HCT116 (cell line): Measurements from ENCODE around the gene HOXC12. TPM values are rescaled to one million over a fixed set of nuclear protein-coding genes. Genes with fewer than 3 reads are reported as not detected.

Experiments used
- ATAC-seq: fragments of 200-7000 bp; cut with Tn5 transposase; 2 replicates; pipeline ENCODE4 v1.9.1; 2020; ENCODE audit warnings: mild to moderate bottlenecking, moderate library complexity
- BruUV-seq: library from RNA; stranded (reverse); fragments of 400-500 nt; replicated peaks from 2 replicates; lab custom pipeline; 2021; lab: Mats Ljungman, UMichigan
- CTCF ChIA-PET: fragments of 300-600 bp; sonication (Branson Sonifier 250); formaldehyde crosslinking; loops from one replicate; lab custom pipeline; 2021; ENCODE audit warnings: antibody characterized with exemption; lab: Charles Lee
- POLR2A ChIA-PET: fragments of 300-600, 350-600 bp; sonication (Branson Sonifier 250); formaldehyde crosslinking; loops from one replicate; lab custom pipeline; 2021; ENCODE audit warnings: antibody characterized with exemption; lab: Charles Lee
- RAD21 ChIA-PET, 2 experiments: fragments of 300-600 bp; sonication (Branson Sonifier 250); formaldehyde crosslinking; loops; one replicate each; lab custom pipeline; 2023; ENCODE audit warnings: low total read pairs in 2 of 2; ENCODE audit not compliant: uncharacterized antibody in 2 of 2, unreplicated experiment in 2 of 2, low non-redundant PET in 1 of 2; lab: Charles Lee
- DNase-seq: peaks from one replicate; pipeline ENCODE4 v3.0.0-alpha.2; 2010; ENCODE audit warnings: low read depth, low spot score
- H2AFZ ChIP-seq: fragments of 200-600 bp; shearing (Covaris generic), sonication (generic); 2 replicates; pipeline ENCODE4 v1.6.1; 2017; ENCODE audit warnings: low read depth, mixed run types, mixed read lengths, antibody characterized with exemption, low read length; ENCODE audit not compliant: poor library complexity, severe bottlenecking
- H3K27ac ChIP-seq: 2 replicates; pipeline ENCODE4 v1.5.1; 2012; ENCODE audit warnings: low read depth, low read length
- H3K27me3 ChIP-seq: fragments of 200-600 bp; sonication (generic); 2 replicates; pipeline ENCODE4 v1.6.1; 2016; ENCODE audit warnings: mixed run types, low read length, mixed read lengths; ENCODE audit not compliant: insufficient read depth
- H3K36me3 ChIP-seq, 2 experiments: fragments of 200-500 bp in 1 of 2; fragments of 200-600 bp in 1 of 2; sonication (Bioruptor generic) in 1 of 2; sonication (generic) in 1 of 2; 2 replicates each; pipeline versions ENCODE4 v1.5.1 to v1.6.1; 2014 to 2016; ENCODE audit warnings: low read length in 2 of 2, inconsistent platforms in 1 of 2, mixed read lengths in 1 of 2, mixed run types in 1 of 2; ENCODE audit not compliant: insufficient read depth in 2 of 2, control insufficient read depth in 1 of 2
- H3K4me1 ChIP-seq, 2 experiments: fragments of 200-600 bp in 1 of 2; sonication (generic) in 1 of 2; 2 replicates each; pipeline versions ENCODE4 v1.5.1 to v1.6.1; 2012 to 2017; ENCODE audit warnings: low read length in 2 of 2, inconsistent platforms in 1 of 2, mild to moderate bottlenecking in 1 of 2, mixed read lengths in 1 of 2, mixed run types in 1 of 2, moderate library complexity in 1 of 2; ENCODE audit not compliant: insufficient read depth in 2 of 2, control insufficient read depth in 1 of 2
- H3K4me2 ChIP-seq: fragments of 200-600 bp; sonication (generic); 2 replicates; pipeline ENCODE4 v1.6.1; 2017; ENCODE audit warnings: mixed run types, low read length, mixed read lengths
- H3K4me3 ChIP-seq, 2 experiments: fragments of 200-600 bp in 1 of 2; sonication (generic) in 1 of 2; replicated peaks in 1 of 2; 2 replicates each; pipeline ENCODE4 v1.5.1; 2011 to 2016; ENCODE audit warnings: low read length in 2 of 2, control low read depth in 1 of 2, low read depth in 1 of 2, mild to moderate bottlenecking in 1 of 2, mixed read lengths in 1 of 2, mixed run types in 1 of 2
- H3K79me2 ChIP-seq: fragments of 200-600 bp; sonication (generic); 2 replicates; pipeline ENCODE4 v1.6.1; 2017; ENCODE audit warnings: mild to moderate bottlenecking, mixed run types, low read length, moderate library complexity, mixed read lengths; ENCODE audit not compliant: insufficient read depth
- H3K9ac ChIP-seq: fragments of 200-600 bp; sonication (generic); 2 replicates; pipeline ENCODE4 v1.6.1; 2016; ENCODE audit warnings: low read length, mixed read lengths
- H3K9me2 ChIP-seq: fragments of 200-600 bp; sonication (generic), shearing (Covaris generic); 2 replicates; pipeline ENCODE4 v1.6.1; 2017; ENCODE audit warnings: mixed run types, mild to moderate bottlenecking, moderate library complexity; ENCODE audit not compliant: insufficient read depth
- H3K9me3 ChIP-seq, 2 experiments: fragments of 200-500 bp in 1 of 2; fragments of 200-600 bp in 1 of 2; sonication (Bioruptor generic) in 1 of 2; sonication (generic) in 1 of 2; 2 replicates each; pipeline ENCODE4 v1.6.1; 2014 to 2017; ENCODE audit warnings: low read length in 2 of 2, mixed read lengths in 2 of 2, inconsistent platforms in 1 of 2, low read depth in 1 of 2, mild to moderate bottlenecking in 1 of 2, mixed run types in 1 of 2, moderate library complexity in 1 of 2; ENCODE audit not compliant: control insufficient read depth in 1 of 2, insufficient read depth in 1 of 2
- H4K20me1 ChIP-seq: fragments of 200-600 bp; sonication (generic), shearing (Covaris generic); 2 replicates; pipeline ENCODE4 v1.6.1; 2017; ENCODE audit warnings: mixed run types, mild to moderate bottlenecking, moderate library complexity; ENCODE audit not compliant: insufficient read depth
- ATF3 ChIP-seq: IDR thresholded peaks from 2 replicates; pipeline ENCODE4 v1.6.1; 2012
- CBX3 ChIP-seq: IDR thresholded peaks from 2 replicates; pipeline ENCODE4 v1.6.1; 2012; ENCODE audit warnings: low read depth
- CTCF ChIP-seq, 3 experiments: fragments of 200-600 bp in 1 of 3; sonication (generic) in 1 of 3; IDR thresholded peaks in 2 of 3; conservative IDR thresholded peaks in 1 of 3; 2 replicates each; pipeline ENCODE4 v1.5.1; 2012 to 2017; ENCODE audit warnings: low read depth in 2 of 3, low read length in 2 of 3, antibody characterized with exemption in 1 of 3, borderline replicate concordance in 1 of 3, control low read depth in 1 of 3, mild to moderate bottlenecking in 1 of 3, mixed read lengths in 1 of 3, mixed run types in 1 of 3, moderate library complexity in 1 of 3; ENCODE audit not compliant: insufficient read depth in 1 of 3
- ELF1 ChIP-seq: IDR thresholded peaks from 2 replicates; pipeline ENCODE4 v1.6.1; 2012; ENCODE audit warnings: low read depth, borderline replicate concordance
- EZH2phosphoT487 ChIP-seq: fragments of 200-600 bp; IDR thresholded peaks from 2 replicates; pipeline ENCODE4 v1.6.1; 2018; ENCODE audit warnings: antibody characterized with exemption, borderline replicate concordance
- MAX ChIP-seq: IDR thresholded peaks from 2 replicates; pipeline ENCODE4 v1.6.1; 2012
- POLR2A ChIP-seq: IDR thresholded peaks from 2 replicates; pipeline ENCODE4 v1.7.0; 2011; ENCODE audit warnings: borderline replicate concordance; ENCODE audit not compliant: insufficient read depth, insufficient read length; ENCODE audit errors: extremely low read depth
- POLR2AphosphoS5 ChIP-seq: IDR thresholded peaks from 2 replicates; pipeline ENCODE4 v1.6.1; 2011; ENCODE audit warnings: mild to moderate bottlenecking, low read depth, low read length, moderate library complexity
- RAD21 ChIP-seq: IDR thresholded peaks from 2 replicates; pipeline ENCODE4 v1.6.1; 2012; ENCODE audit warnings: low read depth, mild to moderate bottlenecking
- SRF ChIP-seq: IDR thresholded peaks from 2 replicates; pipeline ENCODE4 v1.6.1; 2012; ENCODE audit warnings: low read depth
- ZNF274 ChIP-seq: fragments of 200-500 bp; sonication (Bioruptor generic); IDR thresholded peaks from 2 replicates; pipeline ENCODE4 v1.6.1; 2014; ENCODE audit warnings: mild to moderate bottlenecking, low read depth, low read length, inconsistent platforms
- intact Hi-C: fragments of 100-400 bp; cut with micrococcal nuclease; formaldehyde crosslinking; loops from 2 replicates; pipeline ENCODE4 v1.10.0; 2022
- total RNA-seq: library from RNA; stranded (reverse); gene quantifications from one replicate; pipeline ENCODE4 v1.2.1, GENCODE V29; 2021; ENCODE audit not compliant: unreplicated experiment

The HOXC12 gene
- total RNA-seq, 1 experiment from 2014 or later, result not detected

- Histone ChIP-seq H3K79me2 (no peaks in the 10 kb centered on the region), H3K9me3 (no peaks in the 10 kb centered on the region), H3K9me2 (no peaks in the 10 kb centered on the region), H3K27me3 (no peaks in the 10 kb centered on the region), H3K4me3 (no peak overlapping the region), H3K27ac (no peak overlapping the region), H3K4me2 (no peak overlapping the region), H4K20me1 (no peaks in the 10 kb centered on the region), H3K9ac (no peak overlapping the region), H3K4me1 (peaks cover 8 to 15% of the 10 kb centered on the region in 2 experiments; a peak in 3 of 4 replicates), H2AFZ (no peak overlapping the region), H3K36me3 (no peaks in the 10 kb centered on the region)
- TF ChIP-seq CTCF (IDR thresholded peaks at IDR 0.05 in 2 of 3, conservative IDR thresholded peaks at IDR 0.05 in 1 of 3; ENCODE audit: borderline replicate concordance in 1 of 3, insufficient read depth in 1 of 3, low read depth in 2 of 3, low read length in 2 of 3), result no peak
- no peak for TF ChIP-seq POLR2A
- no peak for TF ChIP-seq ZNF274
- no peak for TF ChIP-seq ATF3
- TF ChIP-seq SRF, result no peak
- no peak for TF ChIP-seq CBX3
- no peak for TF ChIP-seq POLR2AphosphoS5
- no peak for TF ChIP-seq EZH2phosphoT487
- no peak for TF ChIP-seq ELF1
- TF ChIP-seq RAD21, result no peak
- no peak for TF ChIP-seq MAX
- RAD21 ChIA-PET, result no interaction called here
- no peak for ATAC-seq
- DNase-seq, result no peak
- no TSS peak for BruUV-seq
- POLR2A ChIA-PET, result no interaction called here
- CTCF ChIA-PET, result no interaction called here
- intact Hi-C loops, result no loop called here
These were observed 12.2 kb upstream of the HOXC12 start for GRCh38 chr12:53942467-53942997.
